Inflammatory macrophage (primary cell): ENCODE results near the gene PMEPA1.

Experiments
- DNase-seq, 2 donors: peaks; one replicate each; pipeline ENCODE4 v3.0.0-alpha.2; 2020 to 2022

PMEPA1 gene

GRCh38 chr20:57605878-57606277 lies 103.9 kb downstream of the PMEPA1 start:
- DNase-seq, result no peak

DNA sequence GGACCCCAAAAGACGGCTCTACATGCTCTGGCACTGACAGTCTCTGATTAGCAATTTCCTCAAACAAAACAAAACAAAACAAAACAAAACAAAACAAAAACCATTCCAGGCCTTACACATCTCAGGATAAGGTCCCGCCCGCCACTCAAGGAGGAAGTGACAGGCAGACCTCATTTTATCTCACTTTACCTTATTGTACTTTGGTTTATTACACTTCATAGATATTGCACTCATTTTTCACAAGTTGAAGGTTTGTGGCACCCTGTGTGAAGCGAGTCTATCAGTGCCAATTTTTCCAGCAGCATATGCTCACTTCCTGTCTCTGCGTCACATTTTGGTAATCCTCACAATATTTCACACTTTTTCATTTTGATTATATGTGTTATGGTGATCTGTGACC lies 104.8 kb downstream of the PMEPA1 start:
- no peak for DNase-seq

GRCh38 chr20:57603120-57603519 lies 106.7 kb downstream of the PMEPA1 start:
- DNase-seq, result no peak

DNA sequence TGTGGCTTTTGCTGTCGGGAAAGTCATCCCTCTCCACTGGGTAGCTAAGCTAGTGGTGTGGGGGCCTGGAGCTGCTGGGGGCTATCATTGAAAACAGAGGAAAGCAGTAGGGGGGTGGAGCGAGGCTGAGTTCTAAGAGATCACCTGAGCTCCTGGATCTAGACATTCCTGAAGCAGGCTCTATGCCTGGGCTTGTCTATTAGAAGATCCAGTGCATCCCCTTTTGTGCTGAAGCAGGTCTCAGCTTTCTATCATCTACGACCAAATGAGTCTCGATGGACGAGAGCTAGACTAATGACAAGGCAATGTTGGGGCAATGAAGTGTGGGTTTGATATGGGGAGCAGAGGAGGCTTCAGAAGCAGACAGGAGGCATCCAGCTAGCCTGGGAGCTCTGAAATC lies 108.1 kb downstream of the PMEPA1 start:
- no peak for DNase-seq

DNA sequence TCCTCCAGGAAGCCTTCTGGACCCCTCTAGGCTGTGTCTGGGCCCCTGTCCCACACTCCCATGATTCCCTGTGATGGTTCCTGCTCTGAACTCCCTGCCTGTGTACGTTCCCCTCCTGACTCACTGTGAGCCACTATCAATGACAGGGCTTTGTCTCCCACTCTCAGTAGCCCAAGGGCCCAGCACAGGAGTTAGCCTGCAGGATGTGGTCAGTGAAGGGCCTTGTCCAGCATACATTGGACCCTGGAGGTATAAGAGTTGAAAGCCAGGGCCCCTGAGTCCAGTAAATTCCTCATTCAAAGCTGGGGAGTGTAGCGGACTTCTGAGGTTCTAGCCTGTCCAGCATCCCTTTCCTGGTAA lies 108.6 kb downstream of the PMEPA1 start:
- DNase-seq, result no peak

DNA sequence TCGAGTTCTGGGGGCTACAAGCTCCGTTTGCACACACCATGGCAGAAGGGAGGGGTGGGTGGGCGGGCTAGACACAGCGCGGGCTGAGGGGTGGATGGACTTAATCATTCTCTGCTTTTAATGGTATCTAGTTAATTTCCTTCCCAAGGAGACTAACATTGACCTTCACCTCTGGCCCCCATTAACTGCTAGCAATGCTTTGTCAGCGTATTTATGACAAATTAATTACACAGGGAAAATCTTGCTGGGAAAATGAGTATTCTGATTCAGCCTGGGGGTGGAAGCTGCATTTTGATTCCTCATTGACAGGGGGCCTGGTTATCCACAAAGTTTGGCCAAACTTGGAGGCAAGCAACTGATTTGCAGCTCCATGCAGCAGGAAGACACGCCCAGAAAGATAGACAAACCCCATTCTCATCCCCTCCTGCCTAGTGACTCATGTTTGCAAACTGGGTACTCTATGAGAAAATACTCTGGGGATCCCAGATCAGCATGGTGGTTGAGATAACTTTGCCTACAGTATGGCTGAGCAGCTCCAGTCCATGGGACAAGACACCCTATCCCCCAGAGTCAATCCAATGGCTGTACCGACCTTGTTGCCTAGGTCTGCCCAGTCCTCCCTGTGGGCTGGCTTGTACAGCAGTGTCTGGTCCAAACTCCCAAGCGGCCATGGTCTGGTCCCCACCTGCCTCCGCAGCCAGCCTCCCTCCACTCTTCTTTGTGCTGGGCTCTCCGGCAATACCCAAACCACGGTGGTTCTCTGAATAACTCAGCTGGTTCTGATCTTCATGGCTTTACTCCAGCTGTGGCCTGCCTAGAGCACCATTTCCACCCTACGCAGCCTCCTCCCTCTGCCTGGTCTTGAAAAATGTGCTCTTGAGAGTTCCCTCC lies 109.2 kb downstream of the PMEPA1 start:
- DNase-seq, result no peak

DNA sequence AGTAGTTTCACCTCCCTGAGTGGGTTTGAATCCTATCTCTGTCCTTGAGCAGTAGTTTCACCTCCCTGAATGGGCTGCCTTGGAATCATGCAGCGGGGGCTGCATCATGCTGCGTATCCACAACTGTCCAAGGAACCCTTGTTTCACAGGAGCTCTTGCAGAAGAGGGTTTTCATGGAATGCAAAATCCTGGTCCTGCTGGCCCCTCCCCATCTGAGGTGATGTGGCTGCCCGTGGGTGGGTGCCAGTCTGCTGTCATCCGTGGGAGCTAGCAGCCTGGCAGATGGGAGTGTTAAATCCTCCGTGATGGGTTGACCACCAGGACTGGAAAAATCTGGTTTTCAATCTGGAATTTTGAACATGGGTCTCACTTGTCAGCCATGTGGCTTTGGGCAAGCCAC lies 111.3 kb downstream of the PMEPA1 start:
- no peak for DNase-seq
